Measurements from ENCODE around the gene NINJ2.

NINJ2 gene

DNA sequence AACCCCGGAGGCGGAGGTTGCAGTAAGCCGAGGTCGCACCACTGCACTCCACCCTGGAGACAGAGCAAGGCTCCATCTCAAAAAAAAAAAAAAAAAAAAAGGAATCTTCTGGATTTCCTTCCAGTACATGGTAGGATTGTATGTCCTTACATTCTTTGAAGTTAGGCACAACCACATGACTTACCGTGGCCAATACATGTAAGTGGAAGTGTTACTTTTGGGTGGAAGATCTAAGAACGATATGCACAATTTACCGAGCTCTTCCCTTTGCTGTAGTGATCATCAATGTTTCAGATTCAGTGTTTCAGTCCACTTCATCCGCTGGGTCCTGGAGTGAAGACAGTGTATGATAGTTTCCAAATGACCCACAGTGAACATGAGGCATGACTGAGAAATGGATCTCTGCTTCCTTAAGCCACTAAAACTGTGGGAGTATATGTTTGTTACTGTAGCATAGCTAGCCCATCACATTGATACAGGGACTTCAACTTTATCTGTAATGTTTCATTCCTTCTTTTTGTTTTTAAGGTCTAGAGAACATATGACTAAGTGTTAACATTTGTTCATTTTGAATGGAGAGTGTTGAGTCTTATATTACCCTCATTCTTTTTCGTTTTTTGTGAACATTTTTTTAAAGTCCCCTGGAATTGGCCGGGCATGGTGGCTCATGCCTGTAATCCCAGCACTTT, 18.5 kb upstream of the NINJ2 start:
- H3K27ac ChIP-seq: no peak overlapping the region
- TF ChIP-seq, protein P1, sequence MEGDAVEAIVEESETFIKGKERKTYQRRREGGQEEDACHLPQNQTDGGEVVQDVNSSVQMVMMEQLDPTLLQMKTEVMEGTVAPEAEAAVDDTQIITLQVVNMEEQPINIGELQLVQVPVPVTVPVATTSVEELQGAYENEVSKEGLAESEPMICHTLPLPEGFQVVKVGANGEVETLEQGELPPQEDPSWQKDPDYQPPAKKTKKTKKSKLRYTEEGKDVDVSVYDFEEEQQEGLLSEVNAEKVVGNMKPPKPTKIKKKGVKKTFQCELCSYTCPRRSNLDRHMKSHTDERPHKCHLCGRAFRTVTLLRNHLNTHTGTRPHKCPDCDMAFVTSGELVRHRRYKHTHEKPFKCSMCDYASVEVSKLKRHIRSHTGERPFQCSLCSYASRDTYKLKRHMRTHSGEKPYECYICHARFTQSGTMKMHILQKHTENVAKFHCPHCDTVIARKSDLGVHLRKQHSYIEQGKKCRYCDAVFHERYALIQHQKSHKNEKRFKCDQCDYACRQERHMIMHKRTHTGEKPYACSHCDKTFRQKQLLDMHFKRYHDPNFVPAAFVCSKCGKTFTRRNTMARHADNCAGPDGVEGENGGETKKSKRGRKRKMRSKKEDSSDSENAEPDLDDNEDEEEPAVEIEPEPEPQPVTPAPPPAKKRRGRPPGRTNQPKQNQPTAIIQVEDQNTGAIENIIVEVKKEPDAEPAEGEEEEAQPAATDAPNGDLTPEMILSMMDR (conservative IDR thresholded peaks at IDR 0.05): no peak
- no peak for TF ChIP-seq ZFX (IDR thresholded peaks at IDR 0.05)

DNA sequence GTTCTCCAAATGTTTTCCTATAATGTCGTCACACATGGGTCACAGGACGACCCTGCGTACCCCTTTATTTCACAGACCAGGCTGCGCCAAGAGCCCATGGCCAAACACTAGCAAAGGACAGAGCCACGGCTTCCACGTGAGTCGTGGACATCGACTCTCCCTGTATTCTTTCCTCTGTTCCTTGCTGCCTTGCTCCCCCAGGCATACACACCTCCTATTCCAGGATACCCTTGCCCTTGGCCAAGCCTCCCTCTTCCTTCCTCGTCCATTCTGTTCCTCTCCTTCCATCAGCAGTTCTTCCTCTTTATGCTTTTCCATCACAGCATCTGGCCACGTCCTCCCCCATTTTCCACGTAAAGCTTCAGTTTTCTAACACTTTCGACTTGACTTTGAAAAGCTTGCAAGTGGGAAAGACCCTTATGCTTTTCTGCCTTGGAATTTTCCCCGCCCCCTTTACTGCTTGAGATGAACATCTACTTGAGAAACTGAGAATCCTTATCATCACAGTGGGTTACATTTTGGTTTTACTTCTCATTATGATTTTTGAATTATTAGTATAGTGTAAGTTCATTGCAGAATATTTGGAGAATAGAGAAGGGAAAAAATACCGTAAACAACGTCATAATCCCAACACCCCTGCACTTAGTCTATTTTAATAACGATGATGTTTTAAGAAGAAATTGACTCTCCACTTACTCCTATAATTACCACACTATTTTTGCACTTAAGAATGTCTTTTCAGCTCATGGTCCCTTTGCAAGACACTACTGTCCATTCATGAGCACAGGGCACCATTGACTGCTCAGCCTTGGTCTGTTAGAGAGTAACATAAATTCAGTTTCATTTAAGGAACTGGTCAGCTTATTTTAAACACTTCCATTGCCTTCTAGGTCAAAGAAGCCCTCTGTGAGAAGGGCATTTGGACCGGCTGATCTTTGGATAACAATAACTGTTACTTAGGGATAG, 15.8 kb upstream of the NINJ2 start:
- no peak for TF ChIP-seq ZFX (IDR thresholded peaks at IDR 0.05)
- TF ChIP-seq, protein P1 (conservative IDR thresholded peaks at IDR 0.05): no peak
- H3K27ac ChIP-seq: no peak overlapping the region

DNA sequence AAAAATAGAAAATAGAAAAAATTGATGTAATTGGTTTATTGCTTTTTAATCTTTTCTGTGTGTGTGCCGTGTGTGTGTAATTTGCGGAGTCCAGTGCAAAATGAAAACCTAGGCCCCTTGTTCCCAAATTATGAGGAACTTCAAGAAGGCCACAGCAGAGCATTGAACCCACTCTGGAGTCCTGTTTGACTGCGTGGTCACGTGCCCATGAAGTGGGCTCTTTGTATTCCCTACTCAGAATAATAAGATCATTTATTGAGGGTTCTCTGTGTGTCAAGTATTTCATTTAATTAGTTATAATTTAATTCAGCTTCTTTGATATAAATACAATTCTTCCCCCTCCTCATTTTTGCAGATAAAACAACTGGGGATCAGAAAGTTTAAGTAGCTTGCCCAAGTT, 12.3 kb upstream of the NINJ2 start:
- H3K27ac ChIP-seq: no peak overlapping the region
- TF ChIP-seq, protein P1 (conservative IDR thresholded peaks at IDR 0.05): no peak
- TF ChIP-seq ZFX (IDR thresholded peaks at IDR 0.05): no peak

DNA sequence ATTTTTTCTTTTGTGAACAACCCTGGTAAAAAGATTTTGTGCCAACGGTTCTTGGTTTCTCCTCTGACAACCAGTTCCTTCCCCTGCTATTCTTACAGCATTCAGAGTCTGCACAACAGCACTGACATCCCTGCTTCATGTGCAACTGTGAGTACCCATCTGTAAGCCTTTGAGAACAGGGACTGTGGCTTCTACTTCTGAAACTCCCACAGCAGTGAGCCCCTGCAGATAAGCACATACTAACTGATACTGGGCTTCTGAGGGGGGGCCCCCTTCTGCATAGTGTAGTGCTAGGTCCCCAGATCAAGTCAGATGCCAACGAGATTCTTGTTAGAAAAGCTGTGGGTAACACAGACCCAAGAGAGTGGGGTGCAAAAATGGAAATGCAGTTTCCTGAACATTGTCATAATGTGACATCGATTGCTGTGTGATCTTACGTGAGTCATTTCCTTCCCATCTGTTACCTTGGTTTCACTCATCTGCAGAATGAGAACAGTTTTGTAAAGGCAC, 11.1 kb upstream of the NINJ2 start:
- H3K27ac ChIP-seq: no peak overlapping the region

DNA sequence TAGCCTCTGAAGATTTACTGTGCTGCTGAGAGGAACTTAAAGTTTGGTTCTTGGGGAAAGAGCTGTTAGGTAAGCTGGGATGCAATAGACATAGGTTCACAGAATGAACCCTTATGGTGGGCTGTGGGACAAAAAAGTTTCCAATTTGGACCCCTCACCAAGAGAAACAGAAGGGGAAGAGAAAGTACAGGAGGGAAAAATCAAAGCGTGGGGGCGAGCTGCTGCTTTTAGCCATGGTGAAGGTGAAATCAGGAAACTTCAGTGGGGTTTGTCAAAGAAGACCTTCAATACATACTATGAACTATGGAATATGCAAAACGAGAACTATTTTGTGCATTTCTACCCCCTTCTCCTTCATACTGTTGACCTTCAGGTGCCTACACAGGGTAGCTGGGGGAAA, 10.6 kb upstream of the NINJ2 start:
- no peak for TF ChIP-seq ZFX (IDR thresholded peaks at IDR 0.05)
- TF ChIP-seq, protein P1 (conservative IDR thresholded peaks at IDR 0.05): no peak
- H3K27ac ChIP-seq: no peak overlapping the region

More for the DNA sequence above, 11.1 kb upstream of the NINJ2 start:
- TF ChIP-seq, protein P1 (conservative IDR thresholded peaks at IDR 0.05): no peak

DNA sequence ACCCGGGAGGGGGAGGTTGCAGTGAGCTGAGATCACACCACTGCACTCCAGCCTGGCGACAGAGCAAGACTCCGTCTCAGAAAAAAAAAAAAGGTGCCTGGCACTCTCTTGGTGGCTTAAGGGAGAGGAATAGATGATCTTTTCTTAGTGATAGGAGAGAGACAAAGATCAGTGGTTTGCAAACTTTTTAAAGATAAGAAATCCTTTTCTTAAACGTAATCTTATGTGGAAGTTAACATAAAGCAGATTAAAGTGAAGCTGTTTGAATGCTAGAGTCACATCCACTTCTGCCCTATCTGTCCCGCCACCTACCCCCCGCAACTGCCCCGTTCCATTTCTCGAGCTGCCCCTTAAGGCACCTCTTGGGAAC, 6.3 kb upstream of the NINJ2 start:
- no peak for TF ChIP-seq ZFX (IDR thresholded peaks at IDR 0.05)
- TF ChIP-seq, protein P1 (conservative IDR thresholded peaks at IDR 0.05): no peak
- no peak overlapping the region for H3K27ac ChIP-seq

DNA sequence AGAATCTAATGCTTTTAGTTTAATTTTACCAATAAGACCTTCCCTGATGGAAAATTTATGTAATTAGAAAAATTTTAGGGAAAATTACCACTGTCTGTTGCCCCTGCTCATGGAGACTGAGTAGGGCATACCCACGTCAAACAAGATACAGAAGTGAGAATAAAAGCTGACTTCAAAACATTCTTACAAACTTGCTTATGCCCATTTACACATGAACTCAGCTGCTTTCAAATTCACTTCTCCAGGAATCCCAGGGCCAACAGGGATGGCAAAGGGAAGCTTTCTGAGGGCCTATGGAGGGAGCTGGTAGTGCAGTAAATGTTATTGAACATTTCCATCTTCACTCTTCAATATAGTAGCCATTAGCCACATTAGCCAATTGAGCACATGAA, 4.8 kb upstream of the NINJ2 start:
- TF ChIP-seq, protein P1 (conservative IDR thresholded peaks at IDR 0.05): no peak
- TF ChIP-seq ZFX (IDR thresholded peaks at IDR 0.05): no peak

More for the DNA sequence above, 4.8 kb upstream of the NINJ2 start:
- H3K27ac ChIP-seq: no peak overlapping the region
